ENCODE measurements around the gene RAPGEFL1. TPM values are rescaled to one million over a fixed set of nuclear protein-coding genes. Genes with fewer than 3 reads are reported as not detected.

The RAPGEFL1 gene, protein sequence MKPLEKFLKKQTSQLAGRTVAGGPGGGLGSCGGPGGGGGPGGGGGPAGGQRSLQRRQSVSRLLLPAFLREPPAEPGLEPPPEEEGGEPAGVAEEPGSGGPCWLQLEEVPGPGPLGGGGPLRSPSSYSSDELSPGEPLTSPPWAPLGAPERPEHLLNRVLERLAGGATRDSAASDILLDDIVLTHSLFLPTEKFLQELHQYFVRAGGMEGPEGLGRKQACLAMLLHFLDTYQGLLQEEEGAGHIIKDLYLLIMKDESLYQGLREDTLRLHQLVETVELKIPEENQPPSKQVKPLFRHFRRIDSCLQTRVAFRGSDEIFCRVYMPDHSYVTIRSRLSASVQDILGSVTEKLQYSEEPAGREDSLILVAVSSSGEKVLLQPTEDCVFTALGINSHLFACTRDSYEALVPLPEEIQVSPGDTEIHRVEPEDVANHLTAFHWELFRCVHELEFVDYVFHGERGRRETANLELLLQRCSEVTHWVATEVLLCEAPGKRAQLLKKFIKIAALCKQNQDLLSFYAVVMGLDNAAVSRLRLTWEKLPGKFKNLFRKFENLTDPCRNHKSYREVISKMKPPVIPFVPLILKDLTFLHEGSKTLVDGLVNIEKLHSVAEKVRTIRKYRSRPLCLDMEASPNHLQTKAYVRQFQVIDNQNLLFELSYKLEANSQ
- total RNA-seq = 8.7 TPM

DNA sequence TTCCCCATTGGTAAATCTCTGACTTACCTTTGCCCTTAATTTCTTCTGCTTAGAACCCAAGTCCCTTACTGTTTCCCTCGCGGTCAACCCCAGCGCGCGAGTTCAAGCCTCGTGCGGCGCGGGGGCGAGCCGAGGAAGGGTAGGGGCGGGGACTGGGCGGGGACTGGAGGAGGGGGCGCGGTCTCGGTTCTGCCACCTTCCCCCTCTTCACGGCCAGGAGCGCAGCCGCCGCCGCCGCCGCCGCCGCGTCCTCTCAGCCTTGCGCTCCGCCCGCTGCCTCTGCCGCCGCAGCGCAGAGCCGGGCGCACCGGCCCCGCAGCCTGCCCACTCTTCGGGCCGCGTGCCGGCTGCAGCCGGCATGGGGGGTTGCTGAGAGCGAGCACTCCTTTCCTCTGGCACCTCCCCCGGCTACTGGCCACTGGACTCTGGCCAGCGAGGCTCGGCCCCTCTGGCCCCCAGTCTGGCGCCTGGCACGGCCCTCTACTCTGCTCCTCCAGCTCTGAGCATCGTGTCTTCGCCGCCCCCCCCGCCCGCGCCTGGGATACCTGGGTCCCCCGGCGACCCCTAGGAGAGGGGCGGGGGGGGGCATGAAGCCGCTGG, at the start of gene RAPGEFL1:
Gene RAPGEFL1 (plus strand): TSS at position 196 of the 600 bp plus-strand sequence. CDS start 392 bp downstream, at position 588.
- peaks cover 13 to 32% of the 10 kb centered on the region in 2 donors for H3K36me3 ChIP-seq
- H3K27me3 ChIP-seq = no peaks in the 10 kb centered on the region
- no peaks in the 10 kb centered on the region for H3K9me3 ChIP-seq
- TF ChIP-seq, protein P1, sequence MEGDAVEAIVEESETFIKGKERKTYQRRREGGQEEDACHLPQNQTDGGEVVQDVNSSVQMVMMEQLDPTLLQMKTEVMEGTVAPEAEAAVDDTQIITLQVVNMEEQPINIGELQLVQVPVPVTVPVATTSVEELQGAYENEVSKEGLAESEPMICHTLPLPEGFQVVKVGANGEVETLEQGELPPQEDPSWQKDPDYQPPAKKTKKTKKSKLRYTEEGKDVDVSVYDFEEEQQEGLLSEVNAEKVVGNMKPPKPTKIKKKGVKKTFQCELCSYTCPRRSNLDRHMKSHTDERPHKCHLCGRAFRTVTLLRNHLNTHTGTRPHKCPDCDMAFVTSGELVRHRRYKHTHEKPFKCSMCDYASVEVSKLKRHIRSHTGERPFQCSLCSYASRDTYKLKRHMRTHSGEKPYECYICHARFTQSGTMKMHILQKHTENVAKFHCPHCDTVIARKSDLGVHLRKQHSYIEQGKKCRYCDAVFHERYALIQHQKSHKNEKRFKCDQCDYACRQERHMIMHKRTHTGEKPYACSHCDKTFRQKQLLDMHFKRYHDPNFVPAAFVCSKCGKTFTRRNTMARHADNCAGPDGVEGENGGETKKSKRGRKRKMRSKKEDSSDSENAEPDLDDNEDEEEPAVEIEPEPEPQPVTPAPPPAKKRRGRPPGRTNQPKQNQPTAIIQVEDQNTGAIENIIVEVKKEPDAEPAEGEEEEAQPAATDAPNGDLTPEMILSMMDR (IDR thresholded peaks at IDR 0.05) = no peak
- DNase-seq (ENCODE audit: low spot score in 2 of 2) = peak in 1 of 2 donors; percentile 80
- H3K4me3 ChIP-seq = peak within 1 kb of the TSS; percentile 47 to 72
- peaks cover 9 to 10% of the 10 kb centered on the region in 2 donors for H3K4me1 ChIP-seq
- H3K27ac ChIP-seq = peak within 1 kb of the TSS in 1 of 2 donors; percentile 30
- intact Hi-C loops (cut with DNase I) = no loop called here

DNA sequence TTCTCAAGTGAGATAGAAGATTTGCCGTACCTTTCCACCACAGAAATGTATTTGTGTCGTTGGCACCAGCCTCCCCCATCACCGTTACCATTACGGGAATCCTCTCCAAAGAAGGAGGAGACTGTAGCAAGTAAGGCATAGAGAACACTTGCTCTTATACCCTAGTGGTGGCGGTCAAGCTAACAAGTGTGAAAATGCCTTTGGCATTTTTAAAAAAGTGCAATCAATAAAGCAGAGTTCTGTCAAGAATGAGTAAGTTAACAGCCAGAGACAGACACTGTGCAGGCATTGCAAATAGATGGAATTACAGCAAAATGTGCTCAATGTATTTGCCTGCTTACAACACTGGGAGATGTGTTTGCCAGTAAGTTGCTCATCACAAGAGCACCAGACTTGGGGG, 47.8 kb upstream of the RAPGEFL1 start:
- Histone ChIP-seq H3K9me3 (no peaks in the 10 kb centered on the region), H3K4me3 (no peak overlapping the region), H3K4me1 (no peaks in the 10 kb centered on the region), H3K27me3 (no peaks in the 10 kb centered on the region), H3K27ac (peak overlapping the region in 1 of 2 donors; percentile 5), H3K36me3 (peaks cover 79 to 82% of the 10 kb centered on the region in 2 donors)
- intact Hi-C loops (cut with DNase I) = no loop called here
- DNase-seq (ENCODE audit: low spot score in 2 of 2) = no peak
- TF ChIP-seq, protein P1 (IDR thresholded peaks at IDR 0.05) = no peak

DNA sequence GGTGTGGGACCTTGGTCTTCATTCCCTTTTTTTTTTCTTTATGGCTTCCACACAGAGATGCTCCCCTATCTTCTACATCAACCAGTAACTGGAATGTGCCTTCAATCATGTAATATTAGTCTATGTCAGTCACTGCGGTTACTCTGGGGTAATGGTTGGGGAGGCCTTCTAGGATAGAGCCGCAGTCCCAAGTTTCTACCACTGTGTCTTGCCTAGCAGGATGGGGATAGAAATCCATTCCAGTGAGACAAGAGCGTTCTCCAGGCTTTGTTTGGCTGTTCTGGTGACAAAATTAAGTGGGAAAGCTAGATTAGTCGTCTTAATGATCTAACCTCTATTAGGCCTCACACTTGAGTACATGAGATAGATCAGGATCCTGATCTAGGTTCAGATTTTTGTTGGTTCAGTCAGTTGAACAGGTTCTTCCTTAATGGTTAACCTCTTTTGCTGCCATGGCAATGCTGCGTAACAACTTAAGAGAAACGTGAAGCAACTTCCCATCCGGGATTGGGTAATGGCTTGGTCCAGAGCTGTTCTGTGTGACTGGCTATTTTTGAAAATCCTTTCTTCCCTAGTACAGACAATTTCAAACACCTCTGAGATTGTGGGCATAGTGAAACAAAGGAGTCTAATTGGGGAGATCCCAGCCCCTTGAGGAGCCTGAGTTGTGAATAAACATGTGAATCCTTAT, 46.8 kb upstream of the RAPGEFL1 start:
- TF ChIP-seq, protein P1 (IDR thresholded peaks at IDR 0.05) = no peak
- DNase-seq (ENCODE audit: low spot score in 2 of 2) = no peak
- no peaks in the 10 kb centered on the region for H3K27me3 ChIP-seq
- H3K4me3 ChIP-seq = no peak overlapping the region
- H3K4me1 ChIP-seq = no peaks in the 10 kb centered on the region
- intact Hi-C loops (cut with DNase I) = no loop called here
- peaks cover 82 to 91% of the 10 kb centered on the region in 2 donors for H3K36me3 ChIP-seq
- no peaks in the 10 kb centered on the region for H3K9me3 ChIP-seq
- peak overlapping the region; percentile 27 to 50 for H3K27ac ChIP-seq

DNA sequence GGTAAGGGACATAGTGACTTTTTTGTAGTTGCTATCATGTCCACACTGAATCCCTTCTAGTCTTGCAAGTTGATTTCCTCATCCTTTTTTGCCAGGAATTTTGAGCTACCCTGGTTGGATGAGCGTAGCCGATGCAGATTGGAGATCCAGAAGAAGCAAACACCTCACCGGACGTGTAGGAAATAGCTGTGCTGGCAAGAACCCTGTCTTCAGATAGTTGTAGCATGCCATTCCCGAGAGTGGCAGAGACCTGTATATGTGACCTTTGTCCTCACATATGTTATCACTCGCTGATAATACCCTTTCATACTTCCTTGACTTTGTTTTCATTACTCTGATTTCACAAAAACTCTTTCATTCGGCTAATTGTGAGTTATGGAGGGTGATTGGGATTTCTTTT, 43.1 kb upstream of the RAPGEFL1 start:
- Histone ChIP-seq H3K36me3 (peaks cover 63 to 70% of the 10 kb centered on the region in 2 donors), H3K27me3 (no peaks in the 10 kb centered on the region), H3K4me1 (peaks cover 4% of the 10 kb centered on the region in 2 donors), H3K9me3 (no peaks in the 10 kb centered on the region), H3K4me3 (no peak overlapping the region), H3K27ac (no peak overlapping the region)
- TF ChIP-seq, protein P1 (IDR thresholded peaks at IDR 0.05) = no peak
- intact Hi-C loops (cut with DNase I) = no loop called here
- no peak for DNase-seq (ENCODE audit: low spot score in 2 of 2)

DNA sequence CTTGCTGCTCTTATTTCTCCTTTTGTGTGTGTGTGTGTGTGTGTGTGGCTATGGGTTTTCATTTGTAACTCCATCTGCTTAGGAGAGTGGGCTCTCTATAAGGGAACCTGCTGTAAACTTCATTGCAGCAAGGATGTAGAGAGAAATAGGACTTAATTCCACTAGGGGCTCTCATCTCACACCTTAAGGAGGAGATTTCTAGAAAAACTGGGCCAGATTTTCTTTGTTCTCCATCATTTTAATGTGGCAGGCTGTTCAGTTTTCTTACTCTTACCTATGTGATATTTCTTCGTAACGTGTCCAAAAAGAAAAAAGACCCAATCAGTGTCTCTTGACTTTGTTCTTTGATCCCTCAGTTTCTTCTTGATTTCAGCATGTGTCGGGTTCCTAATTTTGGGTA, 41.5 kb upstream of the RAPGEFL1 start:
- Histone ChIP-seq H3K27ac (no peak overlapping the region), H3K4me3 (no peak overlapping the region), H3K9me3 (no peaks in the 10 kb centered on the region), H3K36me3 (peaks cover 48 to 54% of the 10 kb centered on the region in 2 donors), H3K4me1 (peaks cover 6 to 7% of the 10 kb centered on the region in 2 donors), H3K27me3 (no peaks in the 10 kb centered on the region)
- no peak for DNase-seq (ENCODE audit: low spot score in 2 of 2)
- intact Hi-C loops (cut with DNase I) = no loop called here
- TF ChIP-seq, protein P1 (IDR thresholded peaks at IDR 0.05) = no peak

Data from ascending aorta (tissue), 2 donors.